SK-N-SH (cell line): Measurements from ENCODE around the gene PAN3. TPM values are rescaled to one million over a fixed set of nuclear protein-coding genes. Genes with fewer than 3 reads are reported as not detected.

Experiments
- CTCF ChIA-PET: fragments of 300-600, 350-600 bp; formaldehyde crosslinking; extraction: SDS; loops from one replicate; lab custom pipeline; 2021; lab: Yijun Ruan, JAX
- POLR2A ChIA-PET: fragments of 350-600 bp; sonication (Branson Sonifier 250); formaldehyde crosslinking; extraction: SDS; loops from one replicate; lab custom pipeline; 2020; ENCODE audit warnings: antibody characterized with exemption, inconsistent platforms; lab: Yijun Ruan, JAX
- DNase-seq: peaks from one replicate; pipeline ENCODE4 v3.0.0; 2012
- H2AFZ ChIP-seq: fragments of 200-600 bp; sonication (generic); 2 replicates; pipeline ENCODE4 v1.8.1; 2016; ENCODE audit warnings: antibody characterized with exemption, mild to moderate bottlenecking, low read depth
- H3F3A ChIP-seq: fragments of 200-600 bp; sonication (generic); replicated peaks from 2 replicates; pipeline ENCODE3; 2016; ENCODE audit warnings: antibody characterized with exemption, mild to moderate bottlenecking; ENCODE audit not compliant: insufficient read depth
- H3K27ac ChIP-seq, 2 experiments: fragments of 200-500 bp in 1 of 2; fragments of 200-600 bp in 1 of 2; sonication (Bioruptor generic) in 1 of 2; sonication (generic), shearing (Covaris generic) in 1 of 2; 2 replicates each; pipeline versions ENCODE4 v1.5.1 to v1.6.1; 2014 to 2016; ENCODE audit warnings: low read depth in 2 of 2, inconsistent platforms in 1 of 2, low read length in 1 of 2, mild to moderate bottlenecking in 1 of 2, mixed read lengths in 1 of 2
- H3K27me3 ChIP-seq: fragments of 200-600 bp; sonication (generic), shearing (Covaris generic); 2 replicates; pipeline ENCODE4 v1.6.1; 2016; ENCODE audit warnings: mixed run types; ENCODE audit not compliant: insufficient read depth
- H3K36me3 ChIP-seq, 2 experiments: fragments of 200-500 bp in 1 of 2; fragments of 200-600 bp in 1 of 2; sonication (Bioruptor generic) in 1 of 2; sonication (generic) in 1 of 2; replicated peaks in 1 of 2; 2 replicates each; pipeline versions ENCODE3 to v1.5.1; 2014 to 2016; ENCODE audit warnings: low read length in 1 of 2, mild to moderate bottlenecking in 1 of 2; ENCODE audit not compliant: insufficient read depth in 2 of 2, control insufficient read depth in 1 of 2
- H3K4me1 ChIP-seq, 2 experiments: fragments of 200-500 bp in 1 of 2; fragments of 200-600 bp in 1 of 2; sonication (Bioruptor generic) in 1 of 2; sonication (generic), shearing (Covaris generic) in 1 of 2; 2 replicates each; pipeline versions ENCODE4 v1.5.1 to v1.6.1; 2014 to 2016; ENCODE audit warnings: low read depth in 1 of 2, low read length in 1 of 2, mixed run types in 1 of 2; ENCODE audit not compliant: insufficient read depth in 2 of 2, control insufficient read depth in 1 of 2
- H3K4me2 ChIP-seq: fragments of 200-600 bp; sonication (generic), shearing (Covaris generic); 2 replicates; pipeline ENCODE4 v1.6.1; 2017; ENCODE audit warnings: mixed run types
- H3K4me3 ChIP-seq, 2 experiments: fragments of 200-500 bp in 1 of 2; fragments of 200-600 bp in 1 of 2; sonication (Bioruptor generic) in 1 of 2; sonication (generic), shearing (Covaris generic) in 1 of 2; 2 replicates each; pipeline versions ENCODE4 v1.5.1 to v1.8.1; 2014 to 2016; ENCODE audit warnings: low read depth in 2 of 2, inconsistent platforms in 1 of 2, low read length in 1 of 2, mild to moderate bottlenecking in 1 of 2, mixed read lengths in 1 of 2, moderate library complexity in 1 of 2
- H3K79me2 ChIP-seq: fragments of 200-600 bp; sonication (generic); 2 replicates; pipeline ENCODE4 v1.8.1; 2017; ENCODE audit warnings: mild to moderate bottlenecking; ENCODE audit not compliant: insufficient read depth
- H3K9ac ChIP-seq: fragments of 200-600 bp; sonication (generic); 2 replicates; pipeline ENCODE4 v1.6.1; 2017; ENCODE audit warnings: mixed run types
- H3K9me2 ChIP-seq: fragments of 200-600 bp; sonication (generic); 2 replicates; pipeline ENCODE4 v1.6.1; 2017; ENCODE audit warnings: mixed run types
- H3K9me3 ChIP-seq: fragments of 200-600 bp; sonication (generic); 2 replicates; pipeline ENCODE4 v1.6.1; 2017; ENCODE audit warnings: mixed run types, mild to moderate bottlenecking, moderate library complexity
- H4K20me1 ChIP-seq: fragments of 200-600 bp; sonication (generic); 2 replicates; pipeline ENCODE4 v1.6.1; 2017; ENCODE audit warnings: mild to moderate bottlenecking, mixed run types; ENCODE audit not compliant: insufficient read depth
- CHD2 ChIP-seq: fragments of 150-350 bp; IDR thresholded peaks from 2 replicates; pipeline ENCODE4 v1.6.1; 2018; ENCODE audit warnings: low read length; ENCODE audit not compliant: partially characterized antibody
- CTCF ChIP-seq: fragments of 200-600 bp; sonication (generic); IDR thresholded peaks from 2 replicates; pipeline ENCODE4 v1.6.1; 2017; ENCODE audit warnings: antibody characterized with exemption, mild to moderate bottlenecking, moderate library complexity
- EP300 ChIP-seq, 2 experiments: IDR thresholded peaks; 2 replicates each; pipeline versions ENCODE4 v1.4.0 to v1.6.1; 2012; ENCODE audit warnings: borderline replicate concordance in 1 of 2, low read depth in 1 of 2, low read length in 1 of 2
- EZH2phosphoT487 ChIP-seq: fragments of 200-600 bp; sonication (generic); IDR thresholded peaks from 2 replicates; pipeline ENCODE4 v1.6.1; 2017; ENCODE audit warnings: low read depth, mixed run types, mild to moderate bottlenecking, antibody characterized with exemption, moderate library complexity, borderline replicate concordance
- FOXJ3 ChIP-seq: sonication (generic); formaldehyde crosslinking; IDR thresholded peaks from 2 replicates; pipeline ENCODE4 v1.5.1; 2020; ENCODE audit warnings: mild to moderate bottlenecking, missing genetic modification reagents
- FOXM1 ChIP-seq: IDR thresholded peaks from 2 replicates; pipeline ENCODE4 v1.4.0; 2012; ENCODE audit warnings: low read depth, mild to moderate bottlenecking
- GABPA ChIP-seq: IDR thresholded peaks from 2 replicates; pipeline ENCODE4 v1.4.0; 2012; ENCODE audit warnings: low read depth, mild to moderate bottlenecking
- IRF3 ChIP-seq: fragments of 150-350 bp; IDR thresholded peaks from 2 replicates; pipeline ENCODE4 v1.6.1; 2016; ENCODE audit warnings: mild to moderate bottlenecking, low read depth, low read length
- JUND ChIP-seq: IDR thresholded peaks from 2 replicates; pipeline ENCODE4 v1.4.0; 2012
- MAX ChIP-seq: IDR thresholded peaks from 2 replicates; pipeline ENCODE4 v1.4.0; 2012; ENCODE audit warnings: low read depth
- POLR2AphosphoS5 ChIP-seq: IDR thresholded peaks from 2 replicates; pipeline ENCODE4 v1.6.1; 2012; ENCODE audit warnings: low read depth, low read length
- RAD21 ChIP-seq: IDR thresholded peaks from 2 replicates; pipeline ENCODE4 v1.6.1; 2012; ENCODE audit warnings: mild to moderate bottlenecking, low read length
- RCOR1 ChIP-seq: fragments of 150-350 bp; IDR thresholded peaks from 2 replicates; pipeline ENCODE4 v1.6.1; 2017; ENCODE audit warnings: antibody characterized with exemption, low read length
- RFX5 ChIP-seq: IDR thresholded peaks from 2 replicates; pipeline ENCODE4 v1.6.1; 2012; ENCODE audit warnings: mild to moderate bottlenecking, improper control_type of control experiment, low read length
- RXRA ChIP-seq: IDR thresholded peaks from 2 replicates; pipeline ENCODE4 v1.4.0; 2012; ENCODE audit warnings: low read depth, mild to moderate bottlenecking, borderline replicate concordance
- TAF1 ChIP-seq: IDR thresholded peaks from 2 replicates; pipeline ENCODE4 v1.6.1; 2012; ENCODE audit warnings: low read depth, mild to moderate bottlenecking, low read length, moderate library complexity, borderline replicate concordance
- TCF12 ChIP-seq: IDR thresholded peaks from 2 replicates; pipeline ENCODE4 v1.4.0; 2012
- USF1 ChIP-seq: IDR thresholded peaks from 2 replicates; pipeline ENCODE4 v1.4.0; 2012; ENCODE audit warnings: low read depth, borderline replicate concordance
- YY1 ChIP-seq: IDR thresholded peaks from 2 replicates; pipeline ENCODE4 v1.4.0; 2012; ENCODE audit warnings: low read depth, mild to moderate bottlenecking
- ZBTB33 ChIP-seq: IDR thresholded peaks from 2 replicates; pipeline ENCODE4 v1.4.0; 2012; ENCODE audit warnings: low read depth, borderline replicate concordance
- WGBS: methylation state at CpG from one replicate; pipeline ENCODE4 v1.1.6; 2017; ENCODE audit warnings: low lambda C conversion rate; 5-methylcytosine and 5-hydroxymethylcytosine counted together
- polyA plus RNA-seq, 3 experiments: library from polyadenylated mRNA; depleted of rRNA; stranded (reverse); fragments of >200 nt; gene quantifications; 2 replicates each; pipeline ENCODE4 v1.2.3, GENCODE V29; 2012

PAN3 gene
- polyA plus RNA-seq, 1 of the 3 experiments (the other 2 are of a cell fraction): 6.4 TPM

GRCh38 chr13:28094306-28094705 is 44.0 kb upstream of the PAN3 start:
- H3K27me3 ChIP-seq: peaks cover 34% of the 10 kb centered on the region
- CTCF ChIA-PET: no interaction called here

More at GRCh38 chr13:28094306-28094705, 44.0 kb upstream of the PAN3 start:
- no peaks in the 10 kb centered on the region for H4K20me1 ChIP-seq
- H3K4me1 ChIP-seq: no peaks in the 10 kb centered on the region
- H3K36me3 ChIP-seq: no peaks in the 10 kb centered on the region
- no peak overlapping the region for H2AFZ ChIP-seq
- H3K9me2 ChIP-seq: no peaks in the 10 kb centered on the region
- TF ChIP-seq MAX (no peak), RXRA (no peak), JUND (no peak), RCOR1 (no peak), RAD21 (no peak), ZBTB33 (no peak), EZH2phosphoT487 (no peak), USF1 (no peak), IRF3 (no peak), FOXM1 (no peak), RFX5 (no peak), FOXJ3 (CRISPR knock-in tag) (no peak), CHD2 (no peak), YY1 (no peak), POLR2AphosphoS5 (no peak), EP300 (IDR thresholded peaks at IDR 0.05; ENCODE audit: borderline replicate concordance in 1 of 2, low read depth in 1 of 2, low read length in 1 of 2) (no peak), TAF1 (no peak), TCF12 (no peak), CTCF (no peak), GABPA (no peak)
- TF ChIP-seq, all 33 proteins: peak for 0
- Histone ChIP-seq H3K4me3 (no peak overlapping the region), H3K9me3 (no peaks in the 10 kb centered on the region), H3K79me2 (no peaks in the 10 kb centered on the region), H3K9ac (no peak overlapping the region), H3K27ac (no peak overlapping the region), H3K4me2 (no peak overlapping the region), H3F3A (no peaks in the 10 kb centered on the region)
- POLR2A ChIA-PET: no interaction called here
- 4% methylated on average over 4 of the region's 4 CpGs for WGBS
- no peak for DNase-seq
